ENCODE results near the gene VEPH1.

The VEPH1 gene

DNA sequence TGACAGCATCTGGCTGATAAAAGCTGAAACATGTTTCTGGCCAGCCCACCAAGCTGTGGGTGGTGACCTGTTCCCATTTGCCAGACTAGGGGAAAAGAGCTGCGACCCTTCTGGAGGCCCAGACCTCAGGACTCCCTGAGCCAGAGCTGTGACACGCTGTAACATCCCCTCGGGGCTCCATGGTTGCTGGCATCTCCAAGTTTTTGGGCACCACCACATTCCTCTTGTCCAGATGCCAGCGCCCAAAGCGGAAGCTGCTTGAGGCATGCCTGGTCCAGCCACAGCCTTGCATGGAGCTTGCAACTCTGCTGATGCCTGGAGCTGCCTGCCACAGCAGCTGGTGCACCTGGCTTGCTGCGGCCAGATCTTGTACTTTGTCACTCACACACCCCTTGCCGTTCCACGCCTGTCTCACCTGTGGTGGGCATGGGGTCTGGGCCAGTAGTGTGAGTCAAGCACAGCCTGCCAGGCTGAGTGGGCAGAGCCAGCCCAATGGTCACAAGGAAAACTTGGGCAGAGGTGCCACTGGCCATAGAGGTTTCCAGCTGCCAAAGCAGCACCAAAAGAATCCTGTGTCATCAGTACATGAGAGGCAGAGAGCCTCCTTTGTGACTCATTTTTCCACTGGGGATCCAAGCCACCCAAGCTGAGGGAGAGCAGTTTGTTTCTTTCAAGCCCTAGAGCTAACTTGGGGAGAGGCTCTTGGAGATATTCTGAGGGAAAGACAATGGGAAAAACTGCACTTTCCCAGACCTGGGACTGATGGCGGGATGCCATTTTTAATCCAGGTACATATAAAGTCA is 112.3 kb downstream of the VEPH1 start:
- DNase-seq: no peak

DNA sequence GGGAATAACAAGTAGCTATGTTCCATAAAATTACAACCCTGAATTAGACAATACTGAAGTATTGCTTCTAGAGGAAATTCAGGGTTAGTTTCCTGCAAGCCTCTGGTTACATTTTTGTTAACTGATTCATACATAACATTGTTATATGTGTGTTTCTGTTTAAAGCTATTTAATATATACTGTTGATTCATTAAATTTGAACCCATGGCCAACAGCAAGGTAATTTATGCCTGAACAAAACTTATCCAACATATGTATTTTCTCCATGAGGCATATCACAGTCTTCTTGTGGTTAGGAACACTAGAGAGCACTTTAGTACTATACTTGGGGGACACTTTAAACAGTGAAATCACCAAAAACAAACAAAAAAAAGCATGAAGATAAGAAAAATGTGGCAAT is 114.2 kb downstream of the VEPH1 start:
- DNase-seq: no peak

DNA sequence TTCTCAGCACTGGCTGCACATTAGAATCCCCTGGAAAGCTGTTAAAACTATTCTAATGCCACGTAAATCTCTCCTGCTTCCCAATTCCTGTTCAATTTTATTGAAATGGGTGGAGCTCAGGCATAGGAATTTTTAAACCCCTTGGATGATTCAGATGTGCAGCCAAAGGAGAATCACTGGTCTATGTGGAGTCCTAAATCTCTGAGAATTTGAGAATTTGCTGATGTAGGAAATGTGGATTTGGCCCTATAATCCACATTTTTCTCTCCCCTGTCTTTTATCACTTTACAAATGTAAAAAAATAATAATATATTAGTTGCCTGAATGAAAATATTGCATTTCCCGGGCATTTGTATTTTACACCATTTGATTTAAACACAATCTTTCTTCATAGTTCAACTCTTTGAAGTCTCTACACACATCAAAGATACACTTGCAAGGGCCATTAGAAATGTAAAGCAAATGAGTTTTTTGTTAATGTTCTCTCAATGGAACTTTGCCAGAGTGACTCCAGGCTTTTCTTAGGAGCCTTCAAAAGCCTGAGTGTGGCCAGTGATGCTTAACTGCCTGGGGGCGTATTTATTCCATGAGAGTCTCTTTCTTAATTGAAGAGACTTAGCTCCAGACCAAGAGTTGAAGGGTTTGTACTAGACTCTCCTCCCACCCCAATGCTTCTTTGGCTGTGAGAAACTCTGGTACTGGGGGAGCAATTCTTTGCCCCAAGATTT is 115.3 kb downstream of the VEPH1 start:
- no peak for DNase-seq

GRCh38 chr3:157384491-157384890 is 118.7 kb downstream of the VEPH1 start:
- no peak for DNase-seq

DNA sequence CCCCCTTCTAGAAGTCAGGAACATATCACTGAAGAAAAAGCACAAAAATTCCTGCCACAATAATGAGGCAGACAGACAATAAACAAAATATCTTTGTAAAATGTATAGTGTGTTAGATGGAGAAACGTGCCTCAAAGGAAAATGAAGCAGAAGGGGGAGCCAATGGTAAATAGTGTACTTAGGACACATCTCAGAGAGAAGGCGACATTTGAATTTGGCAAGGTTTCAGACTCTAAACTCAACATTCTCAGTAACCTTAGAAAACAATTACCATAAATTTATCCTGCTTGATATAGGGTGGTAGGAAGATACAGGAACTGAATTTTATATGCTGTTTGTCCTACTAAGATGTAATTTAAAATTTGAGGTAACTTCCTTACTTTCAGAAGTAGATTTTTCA is 119.2 kb downstream of the VEPH1 start:
- DNase-seq: no peak

DNA sequence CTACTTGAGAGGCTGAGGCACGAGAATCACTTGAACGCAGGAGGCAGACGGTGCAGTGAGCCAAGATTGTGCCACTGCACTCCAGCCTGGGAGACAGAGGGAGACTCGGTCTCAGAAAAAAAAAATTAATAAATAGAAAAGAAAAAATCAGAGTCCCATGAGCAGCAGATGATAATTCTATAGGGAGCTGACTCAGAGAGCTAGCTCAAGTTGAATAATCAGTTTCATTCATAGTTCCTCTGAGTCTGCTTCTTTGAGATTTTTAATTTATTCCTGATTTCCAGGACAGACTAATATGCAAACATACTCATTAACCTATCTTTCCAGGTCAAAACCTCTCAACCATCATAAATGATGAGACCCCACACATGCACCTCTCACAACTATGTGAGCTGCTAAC is 121.6 kb downstream of the VEPH1 start:
- no peak for DNase-seq

DNA sequence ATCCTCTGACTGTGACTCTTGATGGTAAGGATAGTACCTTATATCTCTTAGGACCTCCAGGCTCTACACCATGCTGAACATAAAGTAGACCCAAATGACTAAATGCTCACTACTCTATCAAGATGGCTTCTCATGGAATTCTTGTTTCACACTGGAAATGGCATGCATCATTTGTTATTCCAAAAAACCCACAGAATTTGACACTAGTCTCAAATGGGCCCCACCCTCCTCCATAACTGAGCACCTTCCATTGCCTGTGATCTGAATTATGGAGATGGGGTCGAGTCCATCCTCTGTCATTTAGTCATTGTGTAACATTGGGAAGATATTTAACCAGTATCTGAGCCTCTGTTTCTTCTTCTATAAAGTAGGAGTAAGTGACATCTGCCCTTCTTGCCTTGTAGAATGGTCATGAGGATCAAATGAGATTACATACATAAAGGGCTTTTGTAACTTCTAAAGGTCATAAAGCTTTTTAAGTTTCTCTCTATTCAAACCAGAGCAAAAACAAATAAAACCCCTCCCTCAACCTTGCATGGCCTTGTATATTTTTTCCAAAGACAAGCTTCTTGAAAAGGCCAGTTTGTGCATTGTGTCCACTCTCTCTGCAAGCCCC is 123.6 kb downstream of the VEPH1 start:
- DNase-seq: no peak

DNA sequence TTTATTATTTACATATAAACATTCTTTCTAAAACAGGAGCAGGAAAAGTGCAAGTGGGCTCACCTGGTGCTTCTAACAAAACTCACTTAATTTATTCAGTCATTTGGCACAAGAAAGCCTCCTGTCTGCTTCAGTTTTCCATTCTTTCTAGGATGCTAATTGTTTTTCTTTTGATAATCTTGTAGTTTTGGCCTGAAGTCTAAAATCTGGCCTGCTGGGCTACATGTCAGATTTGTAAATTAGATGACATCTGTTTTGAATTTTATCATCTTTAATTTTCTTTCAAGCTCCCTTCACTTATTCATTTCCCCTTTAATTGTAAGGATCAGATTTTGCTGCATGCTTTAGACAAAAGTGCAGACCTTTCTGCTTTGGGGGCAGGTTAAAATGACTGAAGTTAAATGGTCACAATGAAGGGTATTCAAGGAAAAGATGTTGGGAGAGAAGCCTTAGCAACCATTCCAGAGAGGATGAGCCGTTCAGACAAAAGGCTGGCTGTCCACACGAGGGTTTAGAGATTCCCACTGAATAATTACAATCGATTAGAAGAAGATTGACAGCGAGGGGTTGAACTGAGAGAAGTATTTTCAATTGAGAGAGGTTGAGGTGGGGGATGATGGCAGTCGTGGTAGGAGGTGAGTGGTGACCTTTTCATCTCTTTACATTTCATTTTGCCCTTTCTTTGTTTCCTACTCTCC is 126.5 kb downstream of the VEPH1 start:
- DNase-seq: no peak

- DNase-seq: no peak
Measured at GRCh38 chr3:157375342-157375986, 127.8 kb downstream of the VEPH1 start.

- DNase-seq: no peak
Measured at GRCh38 chr3:157374933-157375332, 128.3 kb downstream of the VEPH1 start.

- no peak for DNase-seq
Measured at GRCh38 chr3:157373783-157374182, 129.4 kb downstream of the VEPH1 start.

- DNase-seq: no peak
Measured at GRCh38 chr3:157370867-157371266, 132.3 kb downstream of the VEPH1 start.

GRCh38 chr3:157369727-157370421 is 133.3 kb downstream of the VEPH1 start:
- no peak for DNase-seq

GRCh38 chr3:157368171-157368570 is 135.0 kb downstream of the VEPH1 start:
- DNase-seq: no peak

GRCh38 chr3:157363393-157363792 is 139.8 kb downstream of the VEPH1 start:
- no peak for DNase-seq

DNA sequence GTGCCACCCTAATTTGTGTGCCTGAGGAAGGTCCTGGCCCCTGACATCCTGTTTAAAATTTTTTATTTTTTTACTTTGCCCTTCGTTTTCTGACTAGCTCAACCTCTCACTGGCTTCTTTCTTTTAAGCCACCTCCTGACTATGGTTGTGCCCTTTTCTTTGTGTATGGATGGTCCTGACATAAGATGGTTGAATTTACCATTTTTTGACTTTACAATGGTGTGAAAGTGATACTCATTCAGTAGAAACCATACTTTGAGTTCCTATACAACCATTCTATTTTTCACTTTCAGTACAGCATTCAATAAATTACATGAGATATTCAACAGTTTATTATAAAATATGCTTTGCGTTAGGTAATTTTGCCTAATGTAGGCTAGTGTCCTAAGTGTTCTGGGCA is 140.9 kb downstream of the VEPH1 start:
- no peak for DNase-seq

- DNase-seq: peak in 2 of 56 donors; percentile 7 to 15
Measured at GRCh38 chr3:157360044-157360443, 143.2 kb downstream of the VEPH1 start.

- DNase-seq: no peak
Measured at GRCh38 chr3:157356541-157356940, 146.7 kb downstream of the VEPH1 start.

- DNase-seq: no peak
Measured at GRCh38 chr3:157355276-157355675, 147.9 kb downstream of the VEPH1 start.

DNA sequence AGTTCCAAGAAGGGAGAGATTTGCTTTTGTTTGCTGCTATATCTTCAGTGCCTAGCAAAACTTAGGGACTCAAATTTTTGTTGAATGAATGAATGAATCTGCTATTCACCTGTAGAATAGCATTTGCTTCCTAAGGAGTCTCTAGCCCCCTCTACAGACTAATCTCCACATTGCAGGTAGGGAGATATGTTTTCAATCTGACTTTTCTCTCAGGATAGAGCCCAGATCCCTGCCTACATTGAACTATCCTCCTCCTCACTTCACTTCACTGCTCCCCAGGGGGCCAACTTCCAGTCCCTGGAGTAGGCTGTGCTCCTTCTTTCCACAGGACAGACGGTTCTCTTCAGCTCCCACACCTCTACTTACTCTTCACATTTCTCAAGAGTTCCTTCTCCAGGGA is 148.5 kb downstream of the VEPH1 start:
- no peak for DNase-seq

DNA sequence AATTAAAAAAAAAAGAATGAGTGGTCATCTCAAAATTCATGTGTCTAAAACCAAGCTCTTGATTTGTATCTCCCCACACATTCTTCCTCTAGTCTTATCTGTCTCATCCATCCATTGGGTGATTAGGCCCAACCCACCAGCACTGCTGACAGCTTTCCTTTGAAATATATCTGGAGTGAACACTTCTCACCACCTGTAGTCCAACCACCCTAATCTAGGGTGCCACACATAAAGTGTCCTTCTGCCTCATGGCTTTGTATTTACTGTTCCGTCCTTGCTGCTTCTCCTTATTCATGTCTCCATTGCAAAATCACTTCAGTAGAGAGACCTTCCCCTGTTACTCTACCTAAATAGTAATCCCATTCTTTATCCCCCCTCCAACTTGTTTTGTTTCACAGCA is 149.0 kb downstream of the VEPH1 start:
- DNase-seq: no peak
